Endothelial cell of umbilical vein (primary cell): ENCODE measurements around the gene STC2. TPM values are rescaled to one million over a fixed set of nuclear protein-coding genes. Genes with fewer than 3 reads are reported as not detected.

Experiments
- Bru-seq: library from RNA; stranded (reverse); fragments of 400-500 nt; gene quantifications from one replicate; lab custom pipeline; 2021; lab: Mats Ljungman, UMichigan
- BruChase-seq, 2 experiments: library from RNA; stranded (reverse); fragments of 400-500 nt; gene quantifications; one replicate each; lab custom pipeline; 2021; lab: Mats Ljungman, UMichigan
- BruUV-seq: library from RNA; stranded (reverse); fragments of 400-500 nt; replicated peaks from 2 replicates; lab custom pipeline; 2021; lab: Mats Ljungman, UMichigan
- CTCF ChIA-PET: fragments of 300-600, 350-600 bp; sonication (Branson Sonifier 250); formaldehyde crosslinking; loops from one replicate; lab custom pipeline; 2021; ENCODE audit warnings: antibody characterized with exemption, inconsistent platforms; lab: Charles Lee
- POLR2A ChIA-PET: fragments of 300-600, 350-600 bp; sonication (Branson Sonifier 250); formaldehyde crosslinking; loops from one replicate; lab custom pipeline; 2021; ENCODE audit warnings: antibody characterized with exemption, inconsistent platforms; lab: Charles Lee
- DNase-seq: peaks from one replicate; pipeline ENCODE4 v3.0.0-alpha.2; 2011; ENCODE audit warnings: low read depth, low spot score
- FAIRE-seq: peaks from 2 replicates; lab custom pipeline; 2011; peaks lifted over from hg19 to GRCh38; lab: Jason Lieb, UNC
- H2AFZ ChIP-seq: 2 replicates; pipeline ENCODE4 v1.6.0; 2012; ENCODE audit warnings: low read depth, low read length, control low read depth, inconsistent platforms
- H3K27ac ChIP-seq: 2 replicates; pipeline ENCODE4 v1.5.1; 2011; ENCODE audit warnings: low read depth, mild to moderate bottlenecking, control low read depth, low read length, moderate library complexity; ENCODE audit not compliant: insufficient read depth
- H3K27me3 ChIP-seq, 2 experiments: 2 replicates each; pipeline versions ENCODE4 v1.6.0 to v1.6.1; 2011; ENCODE audit warnings: low read length in 2 of 2, mixed read lengths in 1 of 2; ENCODE audit not compliant: control insufficient read depth in 2 of 2, insufficient read depth in 2 of 2
- H3K36me3 ChIP-seq, 2 experiments: 2 replicates in 1 of 2; 3 replicates in 1 of 2; pipeline ENCODE4 v1.5.1; 2011; ENCODE audit warnings: low read length in 2 of 2, mild to moderate bottlenecking in 1 of 2, moderate library complexity in 1 of 2; ENCODE audit not compliant: control insufficient read depth in 2 of 2, insufficient read depth in 2 of 2; ENCODE audit errors: extremely low read depth in 1 of 2
- H3K4me1 ChIP-seq: 3 replicates; pipeline ENCODE4 v1.5.1; 2011; ENCODE audit warnings: mild to moderate bottlenecking, low read length; ENCODE audit not compliant: control insufficient read depth, insufficient read depth; ENCODE audit errors: extremely low read depth
- H3K4me2 ChIP-seq: 2 replicates; pipeline ENCODE4 v1.6.1; 2011; ENCODE audit warnings: low read length, control low read depth, mixed read lengths; ENCODE audit not compliant: insufficient read depth
- H3K4me3 ChIP-seq, 3 experiments: fragments of 200-600 bp in 1 of 3; sonication (generic), shearing (Covaris generic) in 1 of 3; replicated peaks in 1 of 3; 2 replicates each; pipeline ENCODE4 v1.5.1; 2011 to 2016; ENCODE audit warnings: control low read depth in 3 of 3, low read length in 3 of 3, mild to moderate bottlenecking in 2 of 3, inconsistent platforms in 1 of 3, low read depth in 1 of 3, moderate library complexity in 1 of 3; ENCODE audit not compliant: insufficient read depth in 1 of 3
- H3K79me2 ChIP-seq: 2 replicates; pipeline ENCODE4 v1.6.0; 2012; ENCODE audit warnings: low read length, inconsistent platforms; ENCODE audit not compliant: control insufficient read depth, insufficient read depth
- H3K9ac ChIP-seq: replicated peaks from 2 replicates; pipeline ENCODE3; 2011; ENCODE audit warnings: low read length, control low read depth; ENCODE audit not compliant: insufficient read depth; ENCODE audit errors: extremely low read depth
- H3K9me1 ChIP-seq: replicated peaks from 3 replicates; pipeline ENCODE4 v1.6.0; 2011; ENCODE audit warnings: mild to moderate bottlenecking, low read length; ENCODE audit not compliant: control insufficient read depth, insufficient read depth; ENCODE audit errors: extremely low read depth
- H3K9me3 ChIP-seq: replicated peaks from 2 replicates; pipeline ENCODE4 v1.5.1; 2012; ENCODE audit warnings: low read length, inconsistent platforms; ENCODE audit not compliant: control insufficient read depth, insufficient read depth
- H4K20me1 ChIP-seq: replicated peaks from 2 replicates; pipeline ENCODE3; 2011; ENCODE audit warnings: mild to moderate bottlenecking, low read length; ENCODE audit not compliant: control insufficient read depth, insufficient read depth; ENCODE audit errors: extremely low read depth
- CTCF ChIP-seq, 2 donors: IDR thresholded peaks; 1 replicate in 1 of 2; 2 replicates in 1 of 2; pipeline ENCODE4 v1.5.1; 2011; ENCODE audit warnings: low read length in 2 of 2, mild to moderate bottlenecking in 2 of 2, moderate library complexity in 2 of 2, control low read depth in 1 of 2, inconsistent platforms in 1 of 2, low read depth in 1 of 2; ENCODE audit not compliant: insufficient read depth in 1 of 2; ENCODE audit errors: extremely low read depth in 1 of 2
- FOS ChIP-seq: IDR thresholded peaks from 2 replicates; pipeline ENCODE4 v1.6.1; 2011; ENCODE audit warnings: mild to moderate bottlenecking, low read length, moderate library complexity, borderline replicate concordance; ENCODE audit not compliant: insufficient read depth
- JUN ChIP-seq: IDR thresholded peaks from 2 replicates; pipeline ENCODE4 v1.6.1; 2011; ENCODE audit warnings: borderline replicate concordance, low read depth; ENCODE audit not compliant: insufficient read length, insufficient read depth
- MYC ChIP-seq: IDR thresholded peaks from one replicate; pipeline ENCODE4 v1.6.1; 2011; ENCODE audit warnings: mild to moderate bottlenecking, low read depth, low read length
- POLR2A ChIP-seq: IDR thresholded peaks from 2 replicates; pipeline ENCODE4 v1.6.1; 2012; ENCODE audit warnings: low read depth, mild to moderate bottlenecking, control low read depth, low read length
- POLR2AphosphoS5 ChIP-seq: IDR thresholded peaks from 2 replicates; pipeline ENCODE4 v1.6.1; 2012; ENCODE audit warnings: low read depth, mild to moderate bottlenecking, control low read depth, low read length, moderate library complexity; ENCODE audit not compliant: insufficient read depth
- dilution Hi-C: fragments of 300-500 bp; cut with MboI; formaldehyde crosslinking; loops from one replicate; pipeline ENCODE4 v1.15.0; 2019; ENCODE audit warnings: low sequenced_read_pairs; ENCODE audit not compliant: extremely low pct_ligation_motif_present
- intact Hi-C: fragments of 100-400 bp; cut with micrococcal nuclease; formaldehyde crosslinking; loops from one replicate; pipeline ENCODE4 v1.10.0; 2022
- long read RNA-seq: library from polyadenylated mRNA; stranded (forward); transcript quantifications from one replicate; pipeline ENCODE4 v2.0.0, GENCODE V29; 2021
- polyA minus RNA-seq, 3 experiments: library from RNA; depleted of rRNA, polyadenylated mRNA; stranded (reverse); fragments of >200 nt; gene quantifications; 1 replicate in 1 of 3; 2 replicates in 2 of 3; pipeline ENCODE4 v1.2.3, GENCODE V29; 2011
- polyA plus RNA-seq, 4 experiments: library from polyadenylated mRNA; depleted of rRNA in 3 of 4; stranded (reverse) in 3 of 4; unstranded in 1 of 4; fragments of >200 nt; gene quantifications; 2 replicates each; pipeline versions ENCODE4 v1.2.1 to v1.2.3, GENCODE V29; 2011 to 2012; ENCODE audit warnings: missing spikeins in 1 of 4
- total RNA-seq: library from RNA; stranded (reverse); gene quantifications from 2 replicates; pipeline ENCODE4 v1.2.3, GENCODE V29; 2021

The STC2 gene
- 26.2 and 26.9 TPM in 2 replicates for total RNA-seq
- polyA plus RNA-seq: 11.6 and 19.0 TPM in 2 replicates
- polyA plus RNA-seq (2011; cell fraction: cytosol; rRNA removed): 30.6 and 35.2 TPM in 2 replicates
- 43.5 and 60.3 TPM in 2 replicates for polyA plus RNA-seq (2011; cell fraction: nucleus; rRNA removed)
- 59.3 and 62.7 TPM in 2 replicates for polyA plus RNA-seq (2012)
- 10.3 and 16.4 TPM in 2 replicates for polyA minus RNA-seq
- 27.1 TPM for polyA minus RNA-seq (2011; cell fraction: cytosol; rRNA and poly(A)+ RNA removed)
- polyA minus RNA-seq (2011; cell fraction: nucleus; rRNA and poly(A)+ RNA removed): 22.4 and 48.3 TPM in 2 replicates
- percentile 73 among the genes with signal in this experiment for Bru-seq, nascent RNA
- BruChase-seq, experiment 1, labeled RNA remaining after a 6-hour chase: percentile 79 among the genes with signal in this experiment
- BruChase-seq, experiment 2, labeled RNA remaining after a 2-hour chase: percentile 79 among the genes with signal in this experiment
- long read RNA-seq, full-length matches to known transcripts: 56 of 62 reads
- long read RNA-seq, partial matches to known transcripts: 2 of 62 reads
- long read RNA-seq, other reads (novel, unspliced or antisense): 4 of 62 reads

GRCh38 chr5:173327948-173328843, at the start of gene STC2:
STC2 (minus strand) TSS chr5:173328414; CDS start chr5:173328193, 221 bp downstream.
- peak within 1 kb of the TSS; percentile 66 for H2AFZ ChIP-seq
- intact Hi-C loops (loop anchor here (1.0 kb wide), 1 partner anchor 34 kb away; no protein-coding TSS in a partner anchor), dilution Hi-C loops (no loop called here)
- H3K9ac ChIP-seq: peak within 1 kb of the TSS; percentile 68
- H3K27ac ChIP-seq: peak within 1 kb of the TSS; percentile 56
- TF ChIP-seq MYC (no peak), JUN (no peak), POLR2A (no peak), POLR2AphosphoS5 (peak; percentile 66), FOS (peak; percentile 13), CTCF (IDR thresholded peaks at IDR 0.05; ENCODE audit: extremely low read depth in 1 of 2, insufficient read depth in 1 of 2, low read depth in 1 of 2, low read length in 2 of 2) (no peak)
- CTCF ChIA-PET: interaction anchor here (0.9 to 11.2 kb wide), 6 partner anchors 27 to 621 kb away, joined by 3 to 428 read pairs (median 5); no protein-coding TSS in a partner anchor
- peak within 1 kb of the TSS; percentile 87 for H3K4me2 ChIP-seq
- H3K79me2 ChIP-seq: peaks cover 46% of the 10 kb centered on the region
- H3K4me1 ChIP-seq: peaks cover 39% of the 10 kb centered on the region
- no peaks in the 10 kb centered on the region for H3K36me3 ChIP-seq
- FAIRE-seq: peak; percentile 90
- peak within 1 kb of the TSS; percentile 31 to 45 (median 40) for H3K4me3 ChIP-seq
- H3K9me1 ChIP-seq: no peaks in the 10 kb centered on the region
- no TSS peak for BruUV-seq
- peak; percentile 82 for DNase-seq
- no peaks in the 10 kb centered on the region for H3K27me3 ChIP-seq
- H3K9me3 ChIP-seq: no peaks in the 10 kb centered on the region
- H4K20me1 ChIP-seq: no peaks in the 10 kb centered on the region
- POLR2A ChIA-PET: interaction anchor here (0.9 kb wide), 1 partner anchor 9 kb away, joined by 3 read pairs; no protein-coding TSS in a partner anchor
